ENCODE data around the gene EIF6. TPM values are rescaled to one million over a fixed set of nuclear protein-coding genes. Genes with fewer than 3 reads are reported as not detected.

The EIF6 gene
- total RNA-seq, 1 donor from 2014 or later = 169 TPM

DNA sequence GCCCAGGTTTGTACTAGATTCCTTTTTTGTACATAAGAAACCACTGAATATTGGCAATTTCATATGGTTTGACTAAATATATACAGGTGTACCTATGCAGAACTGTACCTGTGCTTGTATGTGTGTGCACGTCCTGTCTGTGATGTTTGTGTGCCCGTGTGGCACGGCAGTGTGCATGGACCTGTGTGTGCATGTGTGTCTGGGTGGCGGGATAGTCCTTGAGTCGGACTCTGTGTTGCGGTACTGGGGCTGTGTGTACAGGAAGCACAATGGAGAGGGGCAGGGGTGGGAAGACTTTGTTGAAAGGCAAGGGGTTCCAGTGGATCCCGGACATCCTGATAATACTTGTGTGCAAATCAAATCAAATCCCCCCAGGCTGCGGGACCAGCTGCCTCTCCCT, 11.1 kb upstream of the EIF6 start:
- DNase-seq (ENCODE audit: extremely low read depth, low read depth, low spot score) = no peak

DNA sequence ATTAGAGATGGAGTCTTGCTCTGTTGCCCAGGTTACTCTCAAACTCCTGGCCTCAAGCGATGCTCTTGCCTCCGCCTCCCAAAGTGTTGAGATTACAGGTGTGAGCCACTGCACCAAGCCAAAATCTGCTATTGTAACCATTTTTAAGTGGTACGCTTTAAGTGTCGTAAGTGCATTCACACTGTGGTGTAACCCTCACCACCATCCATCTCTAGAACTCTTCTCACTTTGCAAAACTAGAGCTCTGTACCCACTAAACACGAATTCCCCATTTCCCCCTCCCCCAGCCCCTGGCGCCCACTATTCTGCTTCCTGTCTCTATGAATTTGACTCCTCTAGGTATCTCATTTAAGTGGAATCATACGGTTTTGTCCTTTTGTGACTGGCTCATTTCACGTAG, 10.5 kb upstream of the EIF6 start:
- DNase-seq (ENCODE audit: extremely low read depth, low read depth, low spot score) = no peak

DNA sequence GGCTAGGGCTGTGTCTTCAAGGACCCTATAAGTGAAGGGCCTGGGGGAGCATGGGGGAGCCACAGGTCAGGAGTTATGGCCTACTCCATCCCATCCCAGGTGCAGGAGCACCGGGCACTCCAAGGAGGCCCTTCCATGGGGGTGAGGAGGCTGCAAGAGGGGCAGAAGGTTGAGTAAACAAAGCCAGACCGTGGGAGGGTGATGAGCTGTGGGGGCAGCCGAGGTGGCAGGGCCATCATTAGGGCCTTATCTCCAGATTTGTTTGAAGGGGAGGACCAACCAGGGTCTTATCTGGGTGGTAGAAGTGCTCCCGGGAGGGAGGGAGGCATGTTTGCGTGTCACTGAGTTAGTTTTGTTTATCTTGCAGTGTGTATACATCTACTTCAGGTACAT, 9.7 kb upstream of the EIF6 start:
- DNase-seq (ENCODE audit: extremely low read depth, low read depth, low spot score) = no peak

DNA sequence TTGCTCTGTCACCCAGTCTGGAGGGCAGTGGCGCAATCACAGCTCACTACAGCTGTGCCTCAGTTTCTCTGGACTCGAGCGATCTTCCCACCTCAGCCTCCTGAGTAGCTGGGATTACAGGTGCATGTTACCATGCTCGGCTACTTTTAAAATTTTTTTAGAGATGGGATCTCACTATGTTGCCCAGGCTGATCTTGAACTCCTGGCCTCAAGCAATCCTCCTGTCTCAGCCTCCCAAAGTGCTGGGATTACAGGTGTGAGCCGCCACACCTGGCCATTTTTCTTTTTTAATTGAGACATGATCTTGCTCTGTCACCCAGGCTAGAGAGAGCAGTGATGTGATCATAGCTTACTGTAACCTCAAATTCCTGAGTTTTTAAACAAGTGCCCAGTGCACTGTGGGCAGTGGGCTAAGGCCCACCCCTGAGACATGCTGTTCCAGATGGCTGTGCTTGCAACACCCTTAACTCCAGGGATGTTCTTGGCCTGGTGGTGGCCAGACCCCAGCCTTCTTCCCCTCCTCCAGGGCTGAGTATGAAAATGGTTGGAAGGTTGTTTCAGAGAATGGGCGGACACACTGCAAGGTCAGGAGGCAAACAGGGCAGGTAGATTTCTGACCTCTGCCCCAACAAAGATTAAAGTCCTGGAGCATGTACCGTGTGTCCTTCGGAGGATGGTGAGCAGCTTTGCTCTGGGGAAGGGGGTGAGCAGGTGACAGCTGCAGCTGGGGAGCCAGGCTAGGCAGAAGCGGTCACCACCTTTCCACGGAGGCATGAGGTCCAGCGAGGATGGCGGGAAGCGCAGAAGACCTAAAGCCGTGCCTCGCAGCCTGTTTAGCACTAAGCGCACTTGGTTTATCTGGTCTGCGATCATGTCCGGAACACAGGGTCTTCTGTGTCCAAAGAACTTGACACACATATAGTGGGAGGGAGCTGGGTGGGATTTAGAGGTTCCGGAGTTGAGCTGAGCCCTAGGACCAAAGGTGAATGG, 9.0 kb upstream of the EIF6 start:
- DNase-seq (ENCODE audit: extremely low read depth, low read depth, low spot score) = no peak

DNA sequence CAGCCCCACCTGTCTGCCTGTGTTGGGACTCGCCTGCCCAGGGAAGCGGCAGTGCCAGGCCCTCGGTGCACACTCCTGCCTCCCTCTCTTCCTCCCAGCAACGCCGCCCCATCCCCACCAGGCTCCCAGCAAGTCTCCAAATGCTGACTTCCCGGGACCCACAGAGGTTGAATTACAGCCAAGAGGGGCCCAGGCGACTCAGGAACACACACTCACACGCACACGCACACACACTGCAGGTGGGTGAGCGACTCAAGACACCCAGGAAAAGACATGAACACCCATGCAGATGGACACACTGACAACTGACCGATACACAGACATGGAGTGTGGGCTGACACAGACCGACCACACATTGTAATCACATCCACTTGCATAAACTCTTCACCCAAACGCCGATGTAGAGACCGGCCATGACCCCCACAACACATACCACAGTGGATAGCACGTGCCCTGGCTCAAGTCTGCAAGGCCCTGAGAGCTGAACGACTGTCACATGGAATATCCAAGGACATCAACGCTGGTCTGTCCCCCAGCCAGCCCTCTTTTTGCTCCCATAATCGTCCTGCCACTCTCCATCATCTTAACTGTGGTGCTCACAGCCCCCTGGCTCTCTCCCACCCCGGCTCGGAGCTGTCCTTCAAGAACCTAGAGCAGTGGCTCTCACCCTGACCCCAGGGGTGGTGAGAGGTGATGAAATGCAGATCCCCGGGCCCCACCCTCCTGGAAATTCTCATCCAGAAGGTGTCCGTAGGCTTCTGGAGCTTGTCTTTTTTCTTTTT, 8.1 kb upstream of the EIF6 start:
- DNase-seq (ENCODE audit: extremely low read depth, low read depth, low spot score) = no peak

DNA sequence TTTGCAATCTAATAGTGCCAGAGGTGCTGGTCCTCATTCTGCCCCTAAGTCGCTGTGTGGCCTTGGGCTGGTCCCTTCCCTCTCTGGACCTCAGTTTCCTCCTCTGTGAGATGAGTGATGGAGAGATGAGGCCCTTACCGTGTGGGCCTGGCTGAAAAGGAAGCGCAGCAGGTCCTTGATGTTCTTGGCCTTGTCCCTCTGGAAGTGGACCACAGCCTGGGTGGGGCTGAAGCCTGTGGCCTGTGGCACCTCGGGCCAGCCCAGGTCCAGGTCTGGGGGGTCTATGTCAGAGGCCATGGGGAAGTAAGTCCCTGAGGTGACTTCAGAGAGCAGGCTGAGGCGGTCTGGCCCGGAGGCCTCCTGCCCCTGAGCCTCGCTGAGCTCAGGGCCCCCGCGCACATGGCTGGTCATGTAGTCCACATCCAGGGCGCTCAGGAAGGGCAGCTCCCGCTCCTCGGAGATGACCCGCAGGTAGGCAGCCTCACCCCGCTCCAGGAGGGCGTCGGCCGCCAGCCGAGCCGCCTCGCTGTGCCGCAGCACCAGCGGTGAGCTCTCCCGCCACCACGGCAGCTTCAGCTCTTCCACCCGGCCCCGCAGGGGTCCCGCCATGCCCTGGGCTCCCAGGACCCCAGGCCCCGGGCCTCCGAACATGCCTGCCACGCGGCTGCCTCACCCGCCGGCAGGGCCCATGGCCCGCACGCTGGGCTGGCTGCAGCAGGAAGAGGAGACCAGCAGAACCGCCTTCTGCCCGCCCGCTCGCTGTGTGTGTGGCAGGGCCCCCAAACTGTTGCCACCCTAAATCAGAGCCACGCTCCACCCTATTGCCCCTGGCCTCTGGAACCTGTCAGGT, 7.3 kb upstream of the EIF6 start, which contains the start of gene FAM83C:
Gene FAM83C, minus strand, starts transcription at position 772 of the 850 bp plus-strand sequence. Its CDS starts 121 bp downstream, at position 651.
- no peak for DNase-seq (ENCODE audit: extremely low read depth, low read depth, low spot score)

DNA sequence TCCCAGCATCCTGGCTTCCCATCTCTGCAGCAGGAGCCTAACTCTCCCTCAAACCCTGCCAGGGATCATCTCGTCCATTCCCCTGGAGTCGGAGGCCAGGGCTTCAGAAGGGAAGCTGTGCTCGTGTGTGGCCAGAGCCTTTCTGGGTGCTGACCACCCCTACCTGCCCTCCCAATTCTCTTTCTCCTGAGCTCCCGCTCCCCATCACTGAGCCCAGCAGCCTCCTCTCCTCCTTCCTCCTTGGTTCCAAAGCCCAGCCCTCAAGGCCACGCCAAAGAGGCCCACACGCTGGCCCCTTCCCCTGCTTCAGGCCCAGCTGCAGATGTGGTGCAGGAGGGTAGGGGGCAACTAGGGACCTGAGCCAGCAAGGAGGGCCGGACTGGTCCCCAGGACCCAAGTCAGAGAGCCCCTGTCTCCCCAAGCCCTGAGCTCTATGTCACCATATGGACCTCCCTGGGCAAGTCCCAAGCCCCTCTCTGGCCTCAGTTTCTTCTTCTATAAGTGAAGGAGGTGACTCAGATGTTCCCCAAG, 6.4 kb upstream of the EIF6 start:
- no peak for DNase-seq (ENCODE audit: extremely low read depth, low read depth, low spot score)

DNA sequence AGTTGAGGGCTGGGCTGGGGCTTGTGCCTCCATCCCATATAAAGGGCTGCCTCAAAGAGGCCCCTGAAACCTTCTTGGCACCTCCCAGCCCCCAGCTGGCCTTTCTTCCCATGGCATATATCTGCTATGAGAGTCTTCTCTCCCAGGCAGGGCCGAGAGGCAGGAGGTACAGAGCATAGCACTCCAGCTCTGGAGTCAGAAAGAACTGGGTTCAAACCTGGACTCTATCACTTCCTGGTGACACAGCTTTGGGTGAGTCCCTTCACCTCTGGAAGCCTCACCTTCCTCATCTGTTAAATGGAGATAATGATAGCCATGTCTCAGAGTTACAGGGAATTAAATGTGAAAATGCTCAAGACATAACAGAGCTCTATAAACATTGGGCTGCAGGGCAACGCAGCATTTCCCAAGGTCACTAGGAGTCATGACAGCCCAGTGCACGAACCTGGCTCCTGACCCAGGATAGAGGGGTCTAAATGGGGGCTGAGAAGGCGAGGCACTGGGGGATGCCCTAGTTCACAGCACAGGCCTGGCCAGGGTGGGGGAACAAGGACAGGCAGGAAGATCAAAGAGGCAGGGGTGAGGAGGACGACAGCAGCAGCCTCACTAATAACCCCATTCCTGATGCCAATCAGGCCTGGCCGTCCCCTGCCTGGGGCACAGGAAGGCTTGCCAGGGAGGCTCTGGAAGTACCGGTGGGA, 5.8 kb upstream of the EIF6 start:
- no peak for DNase-seq (ENCODE audit: extremely low read depth, low read depth, low spot score)

DNA sequence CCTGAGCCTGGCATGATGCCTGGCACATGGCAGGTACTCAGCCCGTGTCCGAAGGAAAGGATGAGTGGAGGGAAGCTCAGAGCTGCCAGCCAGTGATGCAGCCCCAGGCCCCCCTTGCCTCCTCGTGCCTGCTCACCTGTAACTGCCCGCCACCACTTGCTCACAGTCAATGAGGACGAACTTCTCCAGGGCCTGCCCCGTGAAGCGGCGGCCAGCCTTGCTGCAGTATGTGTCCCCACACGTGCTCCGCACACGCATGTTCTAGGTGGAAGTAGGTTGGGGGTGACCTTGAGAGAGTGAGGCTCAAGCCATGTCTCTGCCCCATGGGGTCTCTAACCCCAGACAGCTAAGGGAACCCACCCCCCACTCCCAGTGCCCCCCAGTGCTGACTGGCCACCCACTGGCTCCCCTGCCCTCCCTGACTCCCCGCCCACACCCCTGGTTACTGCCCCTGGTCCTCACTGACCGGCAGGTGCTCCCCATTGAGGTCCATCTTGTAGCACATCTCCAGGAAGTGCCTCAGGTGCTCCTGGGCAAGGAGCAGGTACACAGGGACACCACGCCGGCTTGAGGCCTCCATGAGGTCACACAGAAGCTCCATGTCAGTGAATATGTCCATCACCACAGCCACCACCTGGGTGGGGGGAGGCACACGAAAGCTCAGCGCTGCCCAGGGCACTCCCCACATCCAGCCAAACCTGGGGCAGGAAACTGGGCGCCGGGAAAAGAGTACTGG, 3.9 kb upstream of the EIF6 start:
- no peak for DNase-seq (ENCODE audit: extremely low read depth, low read depth, low spot score)

DNA sequence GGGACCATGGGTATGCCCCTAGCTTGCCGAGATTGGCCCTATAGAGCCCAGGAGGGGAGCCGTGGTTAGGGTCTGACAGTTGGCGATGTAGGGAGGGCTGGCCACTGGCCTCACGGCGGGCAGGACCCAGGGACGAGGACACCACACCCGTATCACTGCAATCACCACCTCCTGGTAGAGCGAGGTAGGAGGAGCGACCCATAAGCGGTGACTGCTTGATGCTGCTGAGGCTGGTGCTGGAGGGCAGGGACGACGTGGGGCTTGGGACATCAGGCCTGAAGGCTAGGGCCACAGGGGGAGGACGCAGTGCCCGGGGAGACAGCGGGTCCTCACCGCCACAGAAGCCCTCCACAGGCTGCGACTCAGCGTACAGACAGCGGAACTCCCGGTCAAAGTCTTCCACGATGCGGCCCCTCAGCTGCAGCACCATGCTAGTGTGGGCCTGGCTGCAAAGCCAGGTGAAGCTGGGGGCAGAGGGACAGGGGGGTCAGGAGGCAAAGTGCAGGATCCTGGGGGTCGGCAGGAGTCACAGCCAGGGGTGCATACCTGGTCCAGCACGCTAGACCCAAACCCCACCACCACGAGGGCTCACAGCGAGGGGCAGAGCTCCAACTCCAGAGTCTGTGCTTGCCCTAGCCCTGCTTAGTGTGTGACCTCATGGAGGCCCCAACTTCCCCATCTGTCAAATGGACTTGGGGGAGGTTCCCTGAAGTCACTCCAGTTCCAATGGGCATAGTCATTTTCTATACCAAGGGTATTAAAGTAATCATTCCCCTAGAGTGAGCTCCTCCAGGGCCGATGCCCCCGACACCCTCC, 3.1 kb upstream of the EIF6 start:
- DNase-seq (ENCODE audit: extremely low read depth, low read depth, low spot score) = no peak

DNA sequence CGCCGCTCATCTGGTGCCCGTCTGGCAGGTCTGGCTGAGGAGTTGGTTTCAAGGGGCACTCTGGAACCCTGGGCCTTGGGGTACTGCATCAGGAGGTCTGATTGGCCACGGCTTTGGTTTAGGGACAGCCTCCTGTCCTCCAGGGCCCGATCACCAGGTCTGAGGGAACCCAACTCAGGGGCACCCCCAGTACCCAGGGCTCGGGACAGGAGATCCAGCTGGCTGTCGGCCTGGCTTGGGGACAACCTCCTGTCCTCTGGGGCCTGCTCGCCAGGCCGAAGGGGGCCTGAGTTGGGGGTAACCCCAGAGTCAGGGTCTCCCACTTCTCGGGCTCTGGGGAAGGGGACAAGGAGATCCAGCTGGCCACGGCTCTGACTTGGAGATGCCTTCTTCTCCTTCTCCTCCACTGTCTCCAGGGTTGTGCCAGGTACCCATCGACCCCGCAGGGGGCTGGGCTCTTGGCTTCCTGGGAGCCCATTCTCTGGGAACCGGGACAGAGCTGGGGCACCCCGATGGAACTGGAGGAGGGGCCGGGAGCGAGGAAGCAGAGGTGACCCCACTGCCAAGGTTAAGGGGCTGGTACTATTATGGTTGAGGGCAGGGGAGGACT, 2.4 kb upstream of the EIF6 start:
- no peak for DNase-seq (ENCODE audit: extremely low read depth, low read depth, low spot score)

DNA sequence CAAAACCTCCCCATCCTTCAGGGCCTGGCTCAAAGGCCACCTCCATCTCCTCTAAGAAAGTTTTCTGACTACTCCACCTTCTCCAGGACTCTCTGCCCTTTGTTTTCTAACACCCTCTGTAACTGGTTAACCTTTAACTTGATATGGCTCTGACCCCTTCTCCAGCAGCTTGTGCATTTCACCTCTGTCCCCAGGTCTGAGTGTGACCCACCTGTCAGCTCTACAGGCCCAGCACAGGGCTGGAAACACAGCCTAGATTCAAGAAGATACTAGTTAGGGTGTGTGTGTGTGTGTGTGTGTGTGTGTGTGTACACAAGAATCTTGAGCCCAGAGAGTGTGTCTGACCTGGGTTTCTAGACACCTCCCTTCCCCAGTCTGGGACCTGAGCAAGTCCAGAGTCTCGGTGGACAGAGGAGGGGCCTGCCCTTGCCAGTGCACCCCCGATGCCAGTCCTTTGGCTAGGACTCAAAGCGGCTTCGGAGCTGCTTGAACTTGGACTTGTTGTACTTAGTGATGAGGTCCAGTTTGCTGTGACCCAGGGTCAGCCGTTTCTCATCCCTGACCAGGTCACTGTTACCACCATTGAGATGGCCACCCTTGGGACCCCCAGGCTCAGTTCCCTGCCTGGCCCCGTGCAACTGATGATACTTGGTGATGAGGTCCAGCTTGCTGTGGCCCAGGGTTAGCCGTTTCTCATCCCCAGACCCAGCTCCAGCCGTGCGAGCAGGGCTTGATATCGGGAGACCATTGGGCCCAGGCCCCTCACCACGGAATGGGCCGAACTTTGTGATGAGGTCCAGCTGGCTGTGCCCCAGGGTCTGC, 1.7 kb upstream of the EIF6 start:
- no peak for DNase-seq (ENCODE audit: extremely low read depth, low read depth, low spot score)

DNA sequence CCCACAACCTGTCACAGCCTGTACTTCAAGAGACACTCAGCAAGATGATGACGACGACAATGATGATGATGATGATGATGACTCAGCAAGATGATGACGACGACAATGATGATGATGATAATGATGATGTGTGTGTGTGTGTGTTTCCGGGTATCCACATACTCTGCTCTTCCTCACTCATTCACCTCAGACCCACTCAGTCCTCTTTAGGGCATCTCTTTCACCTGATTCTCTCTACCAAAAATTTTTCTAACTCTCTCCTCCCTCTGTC, 1.2 kb upstream of the EIF6 start:
- no peak for DNase-seq (ENCODE audit: extremely low read depth, low read depth, low spot score)

DNA sequence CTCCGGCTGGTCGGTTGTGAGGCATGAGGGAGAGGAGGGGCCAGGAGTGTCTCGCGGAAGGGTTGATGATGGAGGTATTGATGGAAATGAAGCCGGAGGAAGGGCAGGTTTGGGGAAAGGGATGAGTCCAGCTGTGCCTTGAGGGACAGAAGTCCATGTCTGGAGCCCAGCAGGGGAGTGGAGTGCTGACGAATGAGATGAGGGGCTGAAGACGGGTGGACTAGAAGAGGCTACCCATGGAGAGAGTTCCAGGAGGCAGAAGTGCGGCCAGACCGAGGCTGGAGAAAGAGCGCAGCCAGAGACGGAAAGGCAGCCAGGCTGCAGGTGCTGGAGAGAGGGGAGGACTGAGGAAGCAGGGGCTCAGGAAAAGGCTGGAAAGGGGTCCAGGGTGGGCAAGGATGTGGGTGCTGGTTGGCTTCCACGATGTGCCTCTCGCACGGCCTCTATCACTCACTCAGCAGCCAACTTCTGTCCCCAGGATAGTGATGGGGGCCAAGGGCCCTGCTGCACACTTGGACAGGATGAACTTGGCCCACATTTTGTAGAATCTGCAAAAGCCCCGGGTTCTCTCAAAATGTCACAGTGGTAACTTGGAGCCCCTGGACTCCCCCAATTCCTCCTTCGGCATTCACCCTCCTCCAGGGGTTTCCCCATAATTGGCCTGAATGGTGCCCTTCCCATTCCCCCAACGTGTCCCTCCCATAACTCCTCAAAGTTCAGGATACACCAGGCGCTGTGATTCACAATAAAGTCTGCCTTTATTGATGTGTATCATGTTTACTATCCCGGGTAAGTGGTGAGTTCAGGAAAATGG, 627 bp upstream of the EIF6 start:
- no peak for DNase-seq (ENCODE audit: extremely low read depth, low read depth, low spot score)

DNA sequence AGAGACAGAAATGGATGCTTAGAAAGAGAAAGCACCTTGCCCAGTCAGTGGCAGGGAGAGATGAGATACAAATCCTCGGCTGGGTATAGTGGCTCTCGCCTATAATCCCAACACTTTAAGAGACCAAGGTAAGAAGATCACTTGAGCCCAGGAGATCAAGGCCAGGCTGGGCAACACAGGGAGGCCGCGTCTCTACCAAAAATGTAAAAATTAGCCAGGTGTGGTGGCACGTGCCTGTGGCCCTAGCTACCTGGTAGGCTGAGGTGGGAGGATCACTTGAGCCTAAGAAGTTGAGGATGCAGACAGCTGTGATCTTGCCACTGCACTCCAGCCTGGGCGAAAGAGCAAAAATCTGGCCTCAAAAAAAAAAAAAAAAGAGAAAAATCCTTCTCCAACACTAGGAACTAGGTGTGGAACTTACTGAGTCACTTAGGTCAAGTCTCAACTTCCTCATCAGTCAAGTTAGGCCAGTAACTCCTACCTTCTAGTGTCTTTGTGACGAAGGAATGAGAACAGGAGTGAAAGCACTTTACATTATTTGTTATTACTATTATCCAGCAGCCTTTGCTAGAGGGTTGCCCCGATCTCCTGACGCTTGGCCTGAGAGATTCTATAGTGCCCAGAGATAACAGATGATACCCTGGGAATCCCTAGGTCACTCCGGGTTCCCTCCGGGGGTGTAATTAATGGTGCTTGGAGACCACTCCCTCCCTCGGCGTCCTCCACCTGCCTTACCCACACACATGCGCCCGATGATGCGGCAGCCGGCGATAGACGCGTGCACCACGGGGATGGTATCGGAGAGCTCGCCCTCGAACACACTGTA, 918 bp downstream of the EIF6 start:
- DNase-seq (ENCODE audit: extremely low read depth, low read depth, low spot score) = no peak
